Muscle of arm (tissue), 12 donors: ENCODE data around the gene SLC9A3. TPM values are rescaled to one million over a fixed set of nuclear protein-coding genes. Genes with fewer than 3 reads are reported as not detected.
A peak's percentile ranks its signal among the peaks of the same experiment; 100 is the strongest.

Source experiments
- DNase-seq: peaks from one replicate; pipeline ENCODE4 v3.0.0-alpha.2; 2013
- polyA plus RNA-seq, 12 donors: library from polyadenylated mRNA; unstranded; fragments of 120-200 nt; gene quantifications; one replicate each; pipeline ENCODE4 v1.2.1, GENCODE V29; 2013; ENCODE audit not compliant: insufficient read length in 12 of 12

SLC9A3 gene
- polyA plus RNA-seq, 12 donors: 1.6 to 6.9 (median 2.3) TPM; not detected in 1

- no peak for DNase-seq
These were observed 30.9 kb upstream of the SLC9A3 start for GRCh38 chr5:555058-555623.

GRCh38 chr5:554284-554988 is 30.2 kb upstream of the SLC9A3 start:
- no peak for DNase-seq

- no peak for DNase-seq
These were observed 29.6 kb upstream of the SLC9A3 start for GRCh38 chr5:553874-554273.

GRCh38 chr5:551406-551805 is 27.2 kb upstream of the SLC9A3 start:
- DNase-seq: no peak

GRCh38 chr5:549229-549628 is 25.0 kb upstream of the SLC9A3 start:
- no peak for DNase-seq

- no peak for DNase-seq
These were observed 24.0 kb upstream of the SLC9A3 start for GRCh38 chr5:548256-548655.

GRCh38 chr5:547086-547924 is 23.1 kb upstream of the SLC9A3 start:
- no peak for DNase-seq

- DNase-seq: no peak
These were observed 22.2 kb upstream of the SLC9A3 start for GRCh38 chr5:546376-546908.

GRCh38 chr5:545641-546375 is 21.6 kb upstream of the SLC9A3 start:
- DNase-seq: no peak

- no peak for DNase-seq
These were observed 20.6 kb upstream of the SLC9A3 start for GRCh38 chr5:544675-545355.

GRCh38 chr5:543755-544674 is 19.8 kb upstream of the SLC9A3 start:
- DNase-seq: no peak

- no peak for DNase-seq
These were observed 19.1 kb upstream of the SLC9A3 start for GRCh38 chr5:543351-543750.

GRCh38 chr5:542319-543311 is 18.4 kb upstream of the SLC9A3 start:
- no peak for DNase-seq

GRCh38 chr5:541539-542318 is 17.5 kb upstream of the SLC9A3 start:
- DNase-seq: no peak

GRCh38 chr5:540906-541538 is 16.8 kb upstream of the SLC9A3 start:
- peak; percentile 25 for DNase-seq

- no peak for DNase-seq
These were observed 16.0 kb upstream of the SLC9A3 start for GRCh38 chr5:540071-540905.
